GM19455 (cell line): ENCODE results near the gene C3orf52.

Source experiments
- ATAC-seq: cut with Tn5 transposase; IDR thresholded peaks from one replicate; pipeline ENCODE4 v1.9.1; 2021; ENCODE audit not compliant: unreplicated experiment

Gene C3orf52

DNA sequence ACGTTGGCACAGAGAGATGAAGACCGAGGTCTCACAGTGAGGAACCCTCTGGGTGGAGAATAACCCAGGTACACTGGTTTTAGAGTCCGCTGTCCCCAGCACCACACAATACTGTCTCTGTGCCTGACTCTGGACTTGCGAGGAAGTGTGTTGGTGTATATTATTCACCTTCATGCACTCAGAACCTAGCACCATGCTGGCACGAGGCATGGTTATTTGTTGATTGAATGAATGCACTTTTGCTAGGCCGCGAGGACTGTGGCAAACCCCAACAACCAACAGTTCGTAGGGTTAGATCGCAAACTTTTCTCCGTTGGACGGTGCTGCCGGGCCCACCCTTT, 484 bp upstream of the C3orf52 start:
- ATAC-seq: no peak

DNA sequence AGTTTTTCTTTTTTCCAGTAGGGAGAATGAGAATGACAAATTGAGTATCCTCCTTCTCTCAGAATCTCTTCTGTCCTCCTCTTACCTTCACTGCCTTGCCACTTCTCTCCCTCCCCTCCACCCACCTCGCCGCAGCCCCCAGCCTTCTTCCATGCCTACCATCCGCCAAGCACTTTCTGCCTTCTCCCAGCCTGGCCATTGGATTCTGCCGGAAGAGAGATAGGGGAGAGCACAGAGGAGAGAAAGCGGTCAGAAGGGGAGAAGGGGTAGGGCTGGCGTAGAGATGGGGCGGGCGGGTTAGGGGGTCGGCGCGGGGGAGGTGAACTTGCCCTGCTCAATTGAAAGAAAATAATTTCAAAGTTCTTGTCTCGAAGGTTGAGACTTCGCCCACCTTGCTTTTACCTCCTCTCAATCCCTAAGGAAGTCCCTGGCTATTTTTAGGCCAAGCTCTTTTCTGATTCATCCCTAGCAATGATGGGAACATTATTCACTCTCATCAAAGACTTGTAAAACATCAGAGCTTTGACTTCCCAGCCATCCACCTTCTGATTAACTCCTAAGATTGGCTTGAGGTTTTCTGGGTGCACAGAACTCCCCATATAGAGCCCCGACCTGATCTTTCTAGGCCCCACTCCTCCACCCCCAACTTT, 811 bp downstream of the C3orf52 start:
- no peak for ATAC-seq

DNA sequence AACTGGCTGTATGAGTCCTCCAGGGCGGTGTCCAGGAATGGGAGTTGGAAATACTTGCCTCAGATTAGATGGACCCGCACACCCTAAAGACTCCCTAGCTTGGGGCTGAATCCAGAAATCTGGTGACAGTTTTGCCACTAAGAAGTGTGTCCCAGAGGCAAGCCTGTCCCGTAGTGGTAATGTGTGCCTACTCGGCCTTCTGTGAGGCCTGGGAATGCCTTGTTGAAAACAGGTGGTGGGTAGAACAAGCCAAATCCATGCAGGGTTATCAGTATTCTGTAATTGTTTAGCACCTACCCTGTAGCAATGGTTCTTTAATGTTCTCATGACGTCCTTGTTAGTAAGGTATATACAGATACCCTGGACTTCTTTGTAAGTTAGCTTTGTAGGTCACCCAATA, 1.6 kb downstream of the C3orf52 start:
- ATAC-seq: no peak

DNA sequence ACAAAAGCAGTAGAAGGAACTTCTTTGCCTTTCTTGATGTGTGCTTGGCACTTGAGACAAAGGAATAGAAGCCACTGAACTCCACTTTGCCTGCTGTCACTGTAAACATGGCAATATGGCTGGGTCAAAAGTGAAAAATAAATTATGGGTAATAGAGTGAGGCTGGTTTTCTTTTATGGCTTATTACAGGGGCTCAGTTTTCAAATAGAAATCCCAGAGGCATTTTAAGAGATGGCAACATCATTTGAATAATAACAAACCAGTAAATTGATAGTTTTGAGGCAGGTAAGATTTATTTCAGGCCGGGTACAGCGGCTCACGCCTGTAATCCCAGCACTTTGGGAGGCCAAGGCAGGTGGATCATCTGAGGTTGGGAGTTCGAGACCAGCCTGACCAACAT, 2.8 kb downstream of the C3orf52 start:
- no peak for ATAC-seq

DNA sequence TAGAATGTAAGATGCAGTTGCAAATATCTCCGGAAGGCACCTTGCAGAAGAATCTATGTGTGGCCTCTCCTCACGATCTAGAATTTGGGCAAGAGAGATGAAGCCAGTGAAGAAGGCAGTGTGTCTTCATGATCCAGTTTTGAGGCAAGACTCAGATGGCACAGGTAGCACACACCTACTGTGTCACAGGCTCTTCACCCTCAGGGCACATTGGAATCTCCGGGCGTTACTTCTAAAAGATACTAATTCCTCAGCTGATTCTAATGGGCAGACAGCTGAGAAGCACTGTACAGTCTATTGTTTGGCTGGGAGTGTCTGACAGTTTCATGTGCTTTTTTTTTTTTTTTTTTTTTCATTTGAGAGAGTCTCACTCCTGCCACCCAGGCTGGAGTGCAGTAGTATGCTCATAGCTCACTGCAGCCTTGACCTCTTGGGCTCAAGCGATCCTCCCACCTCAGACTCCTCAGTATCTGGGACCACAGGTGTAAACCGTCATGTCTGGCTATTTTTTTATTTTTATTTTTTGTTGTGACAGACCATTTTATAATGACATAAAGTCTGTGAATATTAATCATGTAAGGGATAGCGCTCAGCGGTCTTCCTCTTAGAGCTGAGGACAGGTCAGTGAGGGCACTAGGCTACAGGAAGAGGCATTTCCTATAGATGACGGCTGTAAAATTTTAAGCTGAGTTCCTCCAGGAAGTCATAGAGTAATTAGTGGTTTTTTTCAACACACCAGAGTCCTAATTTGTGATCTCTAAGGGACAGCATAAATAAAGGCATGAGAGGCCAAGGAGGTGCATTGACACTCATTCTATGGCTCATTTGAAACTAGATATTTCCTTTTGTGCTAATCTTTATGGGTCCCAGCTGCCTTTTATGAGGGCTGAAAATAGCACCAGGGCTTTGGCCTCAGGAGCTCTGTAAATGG, 4.0 kb downstream of the C3orf52 start:
- ATAC-seq: no peak

DNA sequence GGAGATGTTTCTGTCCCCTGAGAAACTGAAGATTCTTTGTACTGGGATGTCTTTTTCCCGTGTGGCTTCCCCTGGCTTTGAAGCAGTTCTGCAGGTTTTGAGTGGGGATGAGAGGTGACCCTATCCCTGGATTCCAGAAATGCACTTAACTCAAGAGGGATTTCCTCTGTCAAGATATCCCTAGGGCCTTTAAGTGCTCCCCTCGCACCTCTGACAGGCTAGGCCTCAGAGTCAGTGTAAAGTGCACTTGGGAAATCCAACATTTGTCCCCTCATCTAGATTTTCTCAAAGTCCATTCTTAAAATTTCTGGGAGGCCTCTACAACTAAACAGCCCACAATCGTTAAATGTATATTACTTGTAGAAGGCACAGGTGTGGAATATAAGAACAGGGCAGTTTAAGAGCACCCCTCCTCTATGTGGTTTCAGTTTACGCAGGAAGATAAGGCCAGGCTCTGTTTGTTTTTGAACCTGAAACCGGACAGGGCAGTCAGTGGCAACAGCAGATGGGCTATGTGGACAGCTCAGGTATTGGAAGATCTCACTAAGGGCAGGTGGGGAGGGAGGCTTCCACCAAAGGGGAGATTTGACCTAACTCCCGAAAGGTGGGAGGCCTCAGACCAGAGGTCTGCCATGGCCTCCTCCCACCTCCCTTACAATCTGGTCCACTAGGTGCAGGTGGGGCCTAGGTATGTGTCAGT, 4.8 kb downstream of the C3orf52 start:
- no peak for ATAC-seq

DNA sequence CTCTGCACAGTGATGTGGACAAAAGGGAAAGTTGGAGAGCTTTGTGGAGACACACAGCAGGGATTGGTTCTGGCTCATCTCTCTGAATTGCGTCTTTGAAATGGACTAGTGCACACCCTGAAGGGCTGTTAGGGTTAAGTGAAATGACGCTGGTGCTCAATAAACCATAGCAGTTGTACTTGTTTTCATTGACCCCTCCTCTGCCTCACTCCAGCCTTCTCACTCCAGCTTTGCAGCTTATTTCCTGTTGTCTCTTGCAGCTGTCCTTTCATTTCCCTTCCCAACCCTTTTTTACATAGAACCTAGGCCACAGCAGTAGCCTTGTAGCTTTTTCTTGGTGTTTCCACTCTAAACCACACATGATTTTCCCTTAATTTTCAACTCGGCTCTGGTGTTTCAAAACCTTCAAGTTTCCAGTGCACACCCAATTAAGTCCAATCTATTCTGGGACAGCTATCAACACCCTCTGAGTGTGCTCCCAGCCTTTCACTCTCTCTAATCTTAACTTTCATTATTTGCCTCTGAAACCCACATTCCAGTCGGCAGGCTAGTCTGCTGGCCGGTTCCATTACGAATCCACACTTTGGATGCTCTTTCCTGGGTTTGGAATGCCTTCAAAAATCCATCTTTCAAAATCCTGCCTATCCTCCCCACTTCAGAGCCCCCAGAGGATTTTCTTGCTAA, 6.4 kb downstream of the C3orf52 start:
- no peak for ATAC-seq

DNA sequence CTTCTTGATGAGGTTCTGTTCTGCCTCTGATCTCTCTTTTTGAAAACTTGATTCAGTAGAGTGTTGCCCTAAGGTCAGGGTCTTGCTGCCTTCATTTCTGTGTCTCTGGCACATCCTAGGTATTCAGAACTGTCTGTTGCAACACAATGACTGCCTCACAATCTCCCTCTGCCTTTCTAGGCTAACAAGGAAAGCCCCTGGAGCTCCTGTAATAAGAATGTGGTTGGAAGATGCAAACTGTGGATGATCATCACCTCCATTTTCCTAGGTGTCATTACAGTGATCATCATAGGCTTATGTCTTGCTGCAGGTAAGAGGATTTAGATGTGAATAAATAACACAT, 7.0 kb downstream of the C3orf52 start:
- no peak for ATAC-seq

DNA sequence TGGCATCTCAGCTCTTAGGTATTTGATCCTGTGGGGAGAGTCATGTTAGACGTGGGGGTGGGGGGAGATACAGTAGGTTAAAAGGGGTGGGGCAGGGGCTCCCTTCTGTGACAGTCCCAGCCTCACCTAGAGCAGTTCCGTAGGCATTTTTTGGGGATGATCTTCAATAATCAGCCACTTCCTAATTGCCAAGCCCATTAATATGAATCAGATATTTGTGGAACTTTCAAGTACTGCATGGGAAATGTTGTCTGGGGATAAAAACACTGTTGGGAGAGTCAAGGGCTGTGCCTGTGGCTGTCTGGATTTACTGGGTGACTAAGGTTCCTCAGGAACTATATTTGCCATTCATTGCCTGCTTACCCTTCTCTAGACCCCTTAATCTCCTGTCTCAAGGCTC, 9.5 kb downstream of the C3orf52 start:
- ATAC-seq: no peak

DNA sequence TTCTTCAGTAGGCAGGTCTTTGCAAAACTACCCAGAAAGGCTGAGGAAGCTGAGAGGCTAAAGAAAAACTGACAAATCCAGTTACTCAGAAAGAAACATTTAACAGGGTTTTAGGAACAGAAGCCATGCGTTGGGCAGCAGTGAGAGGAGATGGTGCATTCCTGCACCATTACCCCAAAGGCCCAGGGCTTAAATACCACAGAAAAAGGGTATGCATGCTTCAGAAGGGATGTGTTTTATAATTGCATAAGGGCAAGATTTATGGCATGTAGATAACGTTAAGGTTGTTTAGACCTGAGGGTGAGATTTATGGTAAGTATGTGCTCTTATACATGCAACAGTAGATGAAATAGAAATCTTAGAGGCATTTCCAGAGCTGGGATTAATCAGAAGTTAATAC, 10.0 kb downstream of the C3orf52 start:
- ATAC-seq: no peak

DNA sequence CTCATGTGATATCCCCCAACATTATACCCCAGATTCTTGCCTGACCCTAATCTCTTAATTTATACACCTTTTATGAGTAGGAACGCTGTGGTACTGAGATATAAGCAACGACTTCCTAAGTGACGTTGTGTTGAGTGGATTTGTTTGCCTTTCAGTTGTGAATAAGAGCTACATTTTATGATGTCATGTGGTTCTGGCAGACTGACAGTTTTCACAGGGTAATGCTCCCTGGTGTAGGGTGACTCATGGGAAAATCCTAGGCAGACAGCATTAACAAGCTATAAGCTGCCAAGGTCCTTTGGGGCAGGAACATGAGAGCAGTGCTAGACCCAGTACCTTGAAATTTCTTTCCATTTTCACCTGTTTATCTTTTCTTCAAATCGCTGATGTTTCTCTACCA, 11.2 kb downstream of the C3orf52 start:
- no peak for ATAC-seq

DNA sequence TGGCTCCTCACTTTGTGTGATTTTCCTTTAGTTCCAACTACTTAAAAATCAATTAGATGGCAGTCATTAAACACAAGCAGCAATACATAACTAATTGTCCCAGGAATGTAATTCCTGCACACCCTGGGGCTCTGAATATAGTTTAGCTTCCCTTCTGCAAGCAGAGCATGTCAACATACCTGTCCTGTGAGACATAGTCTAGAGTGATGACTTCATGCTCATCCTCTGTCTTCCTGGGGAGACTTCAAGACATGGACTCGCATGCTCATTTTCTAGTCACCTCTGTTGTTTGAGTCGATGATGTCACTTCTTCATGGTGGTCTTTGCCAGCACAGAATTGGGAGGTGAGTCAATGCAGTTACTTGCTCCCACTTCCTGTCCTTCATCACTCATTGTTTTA, 15.7 kb downstream of the C3orf52 start:
- no peak for ATAC-seq

DNA sequence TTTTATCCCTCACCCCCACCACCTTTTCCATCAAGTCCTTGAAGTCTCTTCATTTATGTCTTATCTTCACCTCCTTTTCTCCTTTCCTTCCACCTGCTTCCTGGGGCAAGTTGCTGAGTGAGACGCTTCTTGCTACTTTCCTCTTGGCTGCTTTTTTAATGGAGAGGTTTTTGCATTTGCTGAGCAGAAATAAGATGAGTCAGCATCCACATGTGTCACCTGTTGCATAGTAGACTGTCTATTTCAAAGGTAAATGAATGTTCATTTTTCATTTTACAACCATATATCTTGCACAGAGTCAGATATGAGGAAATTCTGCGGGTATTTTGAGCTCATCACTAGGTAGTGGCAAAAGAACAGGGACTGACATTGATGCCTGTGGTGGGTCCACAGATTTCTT, 18.6 kb downstream of the C3orf52 start:
- no peak for ATAC-seq

DNA sequence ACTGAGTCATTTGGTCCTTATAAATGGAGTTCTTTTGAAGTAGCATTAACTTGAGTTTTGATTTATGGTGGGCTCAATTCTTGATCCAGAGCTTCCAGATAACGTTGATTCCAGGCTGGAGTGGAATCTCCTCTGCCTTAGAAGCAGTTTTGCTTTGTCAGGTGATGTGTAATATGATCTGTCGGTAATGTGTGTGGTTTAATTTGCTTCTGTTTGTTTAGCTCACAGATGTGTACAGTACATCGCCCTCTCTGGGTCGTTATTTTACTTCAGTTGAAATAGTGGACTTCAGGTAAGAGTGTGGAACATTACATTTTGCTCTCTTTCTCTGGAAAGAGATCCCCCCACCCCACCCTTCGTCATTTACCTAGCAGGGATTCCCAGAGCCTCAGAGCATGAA, 23.1 kb downstream of the C3orf52 start:
- no peak for ATAC-seq

DNA sequence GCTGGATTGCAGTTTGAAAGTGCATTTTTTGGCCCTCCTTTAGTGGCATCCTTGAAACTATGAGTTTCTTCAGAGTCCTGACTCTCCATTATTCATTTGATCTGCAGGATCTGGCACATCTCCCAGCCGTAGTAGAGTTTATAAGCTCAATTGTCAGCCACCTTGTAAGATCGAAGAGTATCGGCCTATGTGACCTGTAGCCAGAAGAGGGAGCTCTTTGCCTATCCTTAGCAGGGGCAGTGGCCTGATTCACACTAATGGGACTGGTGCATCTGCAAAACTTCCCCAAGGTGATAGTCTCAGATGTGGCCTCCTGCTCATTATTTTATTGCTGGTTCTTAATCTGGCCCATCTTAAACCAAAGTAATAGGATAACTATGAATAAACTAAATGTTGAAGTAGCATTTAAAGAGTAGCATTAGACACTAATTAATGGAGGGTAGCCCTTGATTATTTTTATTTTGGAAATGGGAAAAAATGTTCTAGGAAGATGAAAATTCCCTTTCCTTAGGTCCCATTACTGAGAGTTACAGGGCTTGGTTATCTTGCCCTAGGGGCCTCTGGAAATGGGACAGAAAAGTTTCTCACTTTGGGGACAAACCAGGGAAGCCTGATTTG, 25.7 kb downstream of the C3orf52 start:
- peak; percentile 50 for ATAC-seq

DNA sequence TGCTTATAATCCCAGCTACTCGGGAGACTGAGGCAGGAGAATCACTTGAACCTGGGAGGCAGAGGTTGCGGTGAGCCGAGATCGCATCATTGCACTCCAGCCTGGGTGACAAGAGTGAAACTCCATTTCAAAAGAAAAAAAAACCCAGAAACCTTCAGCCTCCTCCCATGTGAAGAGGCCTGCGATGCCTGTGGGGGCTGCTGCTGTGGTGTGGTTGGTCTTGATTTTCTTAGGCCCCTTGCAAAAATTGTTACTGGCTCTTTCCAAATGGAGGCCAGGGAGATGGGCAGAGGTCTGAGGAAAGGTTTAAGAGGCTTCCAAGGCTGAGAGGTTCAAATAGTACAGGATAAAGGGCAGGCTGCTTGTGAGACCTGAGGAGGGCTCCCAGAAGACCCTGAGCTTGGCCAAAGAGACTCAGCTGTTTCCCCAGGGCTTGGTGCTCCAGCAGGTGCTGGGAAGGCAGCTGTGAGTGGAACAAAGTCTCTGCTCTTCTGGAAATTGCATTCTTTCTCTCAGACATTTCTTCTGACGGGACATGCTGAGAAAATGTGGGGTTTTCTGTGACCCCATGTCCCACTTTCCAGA, 28.5 kb downstream of the C3orf52 start:
- peak; percentile 27 for ATAC-seq

DNA sequence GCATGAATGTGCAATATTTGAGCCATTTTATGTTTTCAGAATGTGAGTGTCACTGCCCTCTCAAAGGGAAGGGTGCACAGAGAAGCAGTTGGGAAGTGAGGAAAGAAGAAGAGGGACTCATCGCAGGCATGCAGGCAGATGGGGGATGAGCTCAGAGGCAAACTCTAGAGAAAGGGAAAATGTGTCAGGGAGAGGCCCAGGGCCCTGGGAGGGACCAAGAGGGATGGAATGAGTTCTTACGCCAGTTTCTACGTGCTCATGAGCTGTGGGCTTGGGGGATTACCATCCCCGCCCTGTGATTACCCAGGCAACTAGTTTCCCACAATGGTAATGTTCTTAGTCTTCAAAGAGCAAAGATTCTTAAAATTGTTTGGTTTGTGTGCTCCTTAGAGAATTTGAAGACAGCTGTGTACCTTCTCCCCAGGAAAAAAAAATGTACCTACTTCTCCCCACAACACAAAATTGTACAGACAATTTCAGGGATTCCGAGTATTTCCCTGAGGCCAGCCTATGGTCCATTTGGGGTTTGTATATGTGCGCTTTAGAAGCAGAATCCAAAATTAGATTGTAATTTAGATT, 29.1 kb downstream of the C3orf52 start:
- ATAC-seq: peak; percentile 35

DNA sequence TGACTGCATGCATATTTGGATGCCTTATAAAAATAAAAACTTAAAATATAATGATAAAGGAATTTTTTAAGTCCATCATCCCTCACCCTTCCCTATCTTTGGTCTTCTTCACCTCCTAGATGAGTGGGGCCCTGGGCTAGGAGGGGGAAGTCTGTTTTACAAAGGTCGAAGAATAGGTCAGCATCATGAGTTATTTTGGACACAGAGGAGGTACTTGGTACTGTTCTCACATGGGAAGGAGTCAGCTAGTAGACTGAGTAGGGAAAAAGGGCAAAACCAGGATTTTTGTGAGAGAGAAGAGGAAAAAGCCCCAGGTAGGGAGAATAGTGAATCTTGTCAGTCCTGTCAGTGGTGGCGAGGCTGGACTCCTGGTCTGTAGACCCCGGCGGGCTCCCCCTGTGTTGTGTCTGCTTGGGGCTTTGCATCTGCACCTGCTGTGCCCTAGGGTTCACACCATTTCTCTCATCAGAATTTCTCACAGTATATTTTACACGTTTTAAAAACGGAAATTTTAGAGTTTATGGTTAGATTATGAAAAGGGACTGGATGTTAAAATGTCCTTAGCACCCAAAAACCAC, 29.7 kb downstream of the C3orf52 start:
- ATAC-seq: no peak

DNA sequence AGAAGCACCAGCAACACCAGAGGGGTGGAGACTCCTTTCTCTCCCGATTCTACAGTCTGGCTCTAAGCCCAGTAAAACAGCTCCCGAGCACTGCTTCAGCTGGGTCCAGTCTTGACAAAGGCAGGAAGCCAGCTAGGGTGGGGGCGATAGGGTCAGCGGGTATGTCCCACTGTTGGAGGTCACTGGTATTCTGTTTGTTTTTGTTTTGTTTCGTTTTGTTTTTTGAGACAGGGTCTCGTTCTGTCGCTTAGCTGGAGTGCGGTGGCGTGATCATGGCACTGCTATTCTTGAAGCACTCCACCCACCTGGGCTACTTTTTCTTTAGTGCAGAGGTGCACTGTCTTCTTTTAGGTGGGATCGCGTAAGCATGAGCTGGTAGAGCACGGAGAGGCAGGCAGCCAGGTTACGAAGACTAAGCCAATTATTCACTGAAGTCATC, 30.6 kb downstream of the C3orf52 start:
- no peak for ATAC-seq

DNA sequence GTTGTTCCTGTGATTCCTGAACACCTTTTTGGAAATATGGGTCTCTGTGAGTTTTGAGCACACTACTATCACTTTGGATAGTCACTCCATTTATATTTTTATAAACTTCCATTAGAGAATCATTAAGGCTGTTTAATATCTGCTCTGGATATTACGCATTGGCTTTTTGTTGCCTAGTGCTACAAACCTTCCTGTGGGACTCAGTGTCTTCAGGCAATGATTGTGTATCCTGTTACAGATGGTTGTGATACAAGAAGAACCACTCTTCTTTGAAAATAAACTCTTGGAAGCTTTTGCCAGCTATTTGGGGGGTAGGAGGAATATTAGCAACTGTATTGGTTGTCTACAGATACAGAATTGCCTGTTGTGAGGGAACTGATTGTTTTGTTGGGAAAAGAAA, 31.2 kb downstream of the C3orf52 start:
- ATAC-seq: no peak
